ENCODE results near the gene SIK3.

The SIK3 gene

GRCh38 chr11:117064275-117064674, 34.0 kb downstream of the SIK3 start:
- in situ Hi-C loops (cut with MboI; ENCODE audit: low pct_unique_long_range_greater_than_20kb, low sequenced_read_pairs, unreplicated experiment) = no loop called here
- DNase-seq (ENCODE audit: low spot score) = no peak
- no peak for TF ChIP-seq CTCF (IDR thresholded peaks at IDR 0.05; ENCODE audit: extremely low read depth, insufficient read depth, missing control alignments)

- TF ChIP-seq CTCF (IDR thresholded peaks at IDR 0.05; ENCODE audit: extremely low read depth, insufficient read depth, missing control alignments) = no peak
- in situ Hi-C loops (cut with MboI; ENCODE audit: low pct_unique_long_range_greater_than_20kb, low sequenced_read_pairs, unreplicated experiment) = no loop called here
Measured at GRCh38 chr11:117062498-117062897, 35.7 kb downstream of the SIK3 start.

GRCh38 chr11:117061256-117061655, 37.0 kb downstream of the SIK3 start:
- TF ChIP-seq CTCF (IDR thresholded peaks at IDR 0.05; ENCODE audit: extremely low read depth, insufficient read depth, missing control alignments) = no peak
- no peak for DNase-seq (ENCODE audit: low spot score)
- in situ Hi-C loops (cut with MboI; ENCODE audit: low pct_unique_long_range_greater_than_20kb, low sequenced_read_pairs, unreplicated experiment) = no loop called here

More at GRCh38 chr11:117062498-117062897, 35.7 kb downstream of the SIK3 start:
- no peak for DNase-seq (ENCODE audit: low spot score)

- TF ChIP-seq CTCF (IDR thresholded peaks at IDR 0.05; ENCODE audit: extremely low read depth, insufficient read depth, missing control alignments) = no peak
- no peak for DNase-seq (ENCODE audit: low spot score)
- in situ Hi-C loops (cut with MboI; ENCODE audit: low pct_unique_long_range_greater_than_20kb, low sequenced_read_pairs, unreplicated experiment) = no loop called here
Measured at GRCh38 chr11:117059611-117060148, 38.5 kb downstream of the SIK3 start.

- in situ Hi-C loops (cut with MboI; ENCODE audit: low pct_unique_long_range_greater_than_20kb, low sequenced_read_pairs, unreplicated experiment) = no loop called here
- no peak for TF ChIP-seq CTCF (IDR thresholded peaks at IDR 0.05; ENCODE audit: extremely low read depth, insufficient read depth, missing control alignments)
- no peak for DNase-seq (ENCODE audit: low spot score)
Measured at GRCh38 chr11:117058761-117059261, 39.4 kb downstream of the SIK3 start.

GRCh38 chr11:117057727-117058126, 40.5 kb downstream of the SIK3 start:
- in situ Hi-C loops (cut with MboI; ENCODE audit: low pct_unique_long_range_greater_than_20kb, low sequenced_read_pairs, unreplicated experiment) = no loop called here
- no peak for DNase-seq (ENCODE audit: low spot score)

More at GRCh38 chr11:117057727-117058126, 40.5 kb downstream of the SIK3 start:
- no peak for TF ChIP-seq CTCF (IDR thresholded peaks at IDR 0.05; ENCODE audit: extremely low read depth, insufficient read depth, missing control alignments)

All from GM13977 (cell line).